HFFc6 (cell line): ENCODE results near the gene MEIKIN. TPM values are rescaled to one million over a fixed set of nuclear protein-coding genes. Genes with fewer than 3 reads are reported as not detected.

Experiments
- DNase-seq: peaks from one replicate; pipeline ENCODE4 v3.0.0-alpha.2; 2018
- H3K27ac Mint-ChIP-seq: 2 replicates; pipeline ENCODE4 v1.8.0; 2020; ENCODE audit warnings: mild to moderate bottlenecking, mixed read lengths
- H3K27me3 Mint-ChIP-seq: 2 replicates; pipeline ENCODE4 v1.8.0; 2021; ENCODE audit warnings: mild to moderate bottlenecking, moderate library complexity, mixed read lengths; ENCODE audit not compliant: insufficient read depth
- H3K36me3 Mint-ChIP-seq: 2 replicates; pipeline ENCODE4 v1.8.0; 2021; ENCODE audit warnings: low read depth, mixed read lengths
- H3K4me1 Mint-ChIP-seq: 2 replicates; pipeline ENCODE4 v1.8.0; 2020; ENCODE audit warnings: low read depth, mixed read lengths
- H3K4me3 Mint-ChIP-seq: 2 replicates; pipeline ENCODE4 v1.8.0; 2020; ENCODE audit warnings: mild to moderate bottlenecking, moderate library complexity, mixed read lengths
- H3K9me3 Mint-ChIP-seq: 2 replicates; pipeline ENCODE4 v1.8.0; 2020; ENCODE audit warnings: mild to moderate bottlenecking, mixed read lengths
- CTCF ChIP-seq: fragments of 200-600 bp; sonication (generic); IDR thresholded peaks from 2 replicates; pipeline ENCODE4 v1.5.0; 2021; ENCODE audit warnings: antibody characterized with exemption, mild to moderate bottlenecking
- total RNA-seq, 6 experiments: library from RNA; stranded (reverse); fragmentation: NEBNext Ultra II Directional; extraction: Animal tissue kit (Norgen Biotek cat#: 25700); gene quantifications; 2 replicates in 1 of 6; 3 replicates in 5 of 6; pipeline ENCODE4 v1.2.3, GENCODE V29; 2021

MEIKIN gene
- total RNA-seq, 6 experiments from 2014 or later = not detected

GRCh38 chr5:131796793-131797693 is 148.4 kb downstream of the MEIKIN start, which contains the start of gene FNIP1:
TSS of gene FNIP1 (minus strand) at chr5:131797017. CDS start at chr5:131796921, 96 bp downstream.
- H3K36me3 Mint-ChIP-seq = peaks cover 18% of the 10 kb centered on the region
- H3K9me3 Mint-ChIP-seq = no peaks in the 10 kb centered on the region
- H3K4me3 Mint-ChIP-seq = peak within 1 kb of the TSS; percentile 99
- H3K27ac Mint-ChIP-seq = peak within 1 kb of the TSS; percentile 96
- peaks cover 2% of the 10 kb centered on the region; the same call in 1 of the 2 replicates for H3K27me3 Mint-ChIP-seq
- DNase-seq = peak; percentile 96
- H3K4me1 Mint-ChIP-seq = peaks cover 28% of the 10 kb centered on the region
- peak; percentile 33; the same call in 1 of the 2 replicates for TF ChIP-seq CTCF

GRCh38 chr5:131795879-131796792 is 149.3 kb downstream of the MEIKIN start:
- Mint-ChIP-seq H3K4me3 (peak overlapping the region; percentile 99), H3K9me3 (no peaks in the 10 kb centered on the region), H3K27me3 (no peaks in the 10 kb centered on the region), H3K4me1 (peaks cover 30% of the 10 kb centered on the region), H3K27ac (peak overlapping the region; percentile 96), H3K36me3 (peaks cover 18% of the 10 kb centered on the region)
- no peak for TF ChIP-seq CTCF
- DNase-seq = peak; percentile 61

- Mint-ChIP-seq H3K27me3 (no peaks in the 10 kb centered on the region), H3K27ac (peak overlapping the region; percentile 96), H3K4me1 (peaks cover 39% of the 10 kb centered on the region), H3K4me3 (peak overlapping the region; percentile 99), H3K9me3 (no peaks in the 10 kb centered on the region), H3K36me3 (peaks cover 18% of the 10 kb centered on the region)
- TF ChIP-seq CTCF = no peak
- DNase-seq = no peak
These were observed 150.2 kb downstream of the MEIKIN start for GRCh38 chr5:131795228-131795627.

GRCh38 chr5:131794586-131794985 is 150.9 kb downstream of the MEIKIN start:
- Mint-ChIP-seq H3K27ac (peak overlapping the region; percentile 38; the same call in 1 of the 2 replicates), H3K4me1 (peaks cover 46% of the 10 kb centered on the region), H3K36me3 (peaks cover 22% of the 10 kb centered on the region), H3K27me3 (no peaks in the 10 kb centered on the region), H3K9me3 (no peaks in the 10 kb centered on the region), H3K4me3 (peak overlapping the region; percentile 99)
- TF ChIP-seq CTCF = no peak
- no peak for DNase-seq

- no peak for DNase-seq
These were observed 152.6 kb downstream of the MEIKIN start for GRCh38 chr5:131792896-131793295.

More at GRCh38 chr5:131792896-131793295, 152.6 kb downstream of the MEIKIN start:
- H3K27me3 Mint-ChIP-seq = no peaks in the 10 kb centered on the region
- H3K36me3 Mint-ChIP-seq = peaks cover 24% of the 10 kb centered on the region
- H3K4me3 Mint-ChIP-seq = no peak overlapping the region
- H3K27ac Mint-ChIP-seq = no peak overlapping the region
- no peak for TF ChIP-seq CTCF
- H3K4me1 Mint-ChIP-seq = peaks cover 50% of the 10 kb centered on the region
- H3K9me3 Mint-ChIP-seq = no peaks in the 10 kb centered on the region
